T-helper 9 cell (primary cell): ENCODE measurements around the gene DAAM1.

Experiments used
- DNase-seq: peaks from one replicate; pipeline ENCODE4 v3.0.0-alpha.2; 2020

DAAM1 gene

DNA sequence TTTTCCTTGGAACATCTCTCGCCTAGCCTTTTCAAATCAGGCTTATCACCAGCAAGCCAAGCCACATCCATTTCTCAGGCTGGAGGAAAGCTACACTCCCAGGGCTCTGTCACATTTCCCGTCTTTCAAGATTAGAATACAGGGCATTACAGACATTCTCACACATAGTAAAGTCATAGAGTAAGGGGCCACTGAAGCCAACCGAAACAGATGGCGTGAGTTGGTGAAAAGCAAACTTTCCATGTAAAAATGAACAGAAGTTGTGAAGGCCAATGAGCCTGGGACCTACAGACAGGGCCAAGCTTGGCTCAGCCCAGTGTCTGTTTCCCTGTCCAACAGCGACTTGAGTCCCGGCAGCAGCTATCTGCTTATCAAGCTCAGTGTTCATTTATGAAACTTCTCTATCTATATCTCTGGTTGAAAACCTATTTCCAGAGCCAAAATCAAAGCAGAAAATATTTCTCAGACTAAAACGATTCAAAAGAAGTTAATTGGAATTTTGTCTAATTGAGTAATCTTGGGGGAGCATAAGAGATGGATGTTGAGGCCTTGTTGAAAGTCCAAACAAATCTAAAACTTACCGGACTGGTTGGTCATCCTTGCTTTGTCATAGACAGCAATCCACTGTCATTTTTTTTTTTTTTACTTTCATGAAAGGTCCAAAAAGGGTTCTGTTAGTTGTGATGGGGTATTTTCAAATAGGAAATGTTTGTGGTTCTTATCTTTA lies 105.6 kb downstream of the DAAM1 start:
- no peak for DNase-seq

DNA sequence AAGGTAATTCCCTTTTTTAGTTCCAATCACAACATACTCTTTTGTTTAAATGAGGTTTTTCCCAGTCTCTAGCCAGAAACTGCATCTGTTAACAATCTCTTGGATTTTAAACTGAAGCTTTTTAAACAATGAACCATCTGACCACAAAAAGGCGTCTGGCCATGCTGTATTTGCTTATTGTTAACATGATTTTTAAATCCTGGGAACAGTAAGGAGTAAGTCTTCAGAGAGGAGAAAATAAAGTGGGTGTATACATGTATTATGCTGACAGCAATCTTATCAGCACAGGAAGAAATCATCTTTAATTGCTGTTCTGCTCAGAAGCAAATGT lies 106.2 kb downstream of the DAAM1 start:
- no peak for DNase-seq

DNA sequence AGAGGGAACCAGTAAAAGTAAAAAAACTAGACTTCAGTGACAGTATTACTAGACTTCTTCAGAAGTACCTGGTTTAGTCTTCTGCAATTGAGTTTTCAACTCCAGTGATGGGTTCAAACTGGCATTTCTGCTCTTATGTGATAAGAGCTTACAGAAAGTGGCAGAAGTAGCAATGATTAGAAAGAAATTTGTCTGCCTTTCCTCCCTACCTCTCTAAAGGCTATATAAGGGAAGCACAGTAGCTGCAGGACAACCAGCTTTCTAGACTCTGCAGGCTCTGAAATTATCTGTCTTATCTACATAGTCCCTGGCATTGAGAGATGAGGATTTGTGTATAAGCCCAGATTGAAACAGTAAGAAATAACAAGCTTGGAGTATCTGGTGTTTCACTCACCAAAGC lies 107.5 kb downstream of the DAAM1 start:
- no peak for DNase-seq

DNA sequence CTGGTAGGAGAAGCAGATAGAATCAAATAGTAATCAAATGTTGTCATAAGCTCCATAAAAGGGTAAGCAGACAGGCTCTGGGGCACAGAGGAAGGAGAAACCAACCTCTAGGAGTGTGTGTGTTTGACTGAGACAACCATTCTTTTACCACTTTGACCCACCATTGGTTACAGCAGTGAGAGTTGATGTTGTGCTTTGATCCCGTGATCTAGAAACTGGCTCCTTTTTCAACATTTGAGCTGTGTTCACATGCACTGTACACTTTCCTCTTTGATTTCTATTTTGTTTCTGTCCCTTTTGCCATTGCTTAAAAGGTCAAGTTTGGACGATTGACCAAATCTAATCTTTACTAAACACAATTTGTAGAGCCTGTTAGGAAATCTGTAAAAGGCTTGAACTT lies 108.0 kb downstream of the DAAM1 start:
- no peak for DNase-seq

DNA sequence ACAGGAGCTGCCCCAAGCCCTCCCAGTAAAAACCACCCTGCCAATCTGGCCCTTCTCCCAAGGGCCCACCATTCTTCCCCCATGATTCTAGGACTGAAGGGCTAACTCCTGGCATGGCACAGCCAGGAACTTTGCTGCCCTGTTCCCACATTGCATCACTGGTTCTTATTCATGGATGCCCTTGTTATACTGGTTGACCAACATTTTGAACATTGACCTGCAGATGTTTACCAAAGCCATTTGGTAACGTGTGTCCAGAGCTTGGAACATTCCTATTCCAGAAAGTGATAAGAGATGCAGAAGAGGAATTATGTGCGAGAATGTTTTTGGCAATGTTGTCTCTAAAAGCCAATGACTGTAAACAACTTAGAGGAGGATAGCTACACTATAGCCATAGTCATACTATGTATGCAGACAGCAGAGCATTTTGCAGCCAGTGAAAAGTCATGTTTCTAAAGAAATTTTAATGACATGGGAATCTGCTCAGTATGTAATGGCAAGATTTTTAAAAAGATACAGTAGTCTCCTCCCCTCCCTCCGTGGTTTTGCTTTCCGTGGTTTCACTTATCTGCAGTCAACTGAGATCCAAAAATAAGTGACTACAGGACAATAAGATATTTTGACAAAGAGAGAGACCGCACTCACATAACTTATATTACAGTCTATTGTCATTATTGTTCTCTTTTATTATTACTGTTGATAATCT lies 108.8 kb downstream of the DAAM1 start:
- no peak for DNase-seq

DNA sequence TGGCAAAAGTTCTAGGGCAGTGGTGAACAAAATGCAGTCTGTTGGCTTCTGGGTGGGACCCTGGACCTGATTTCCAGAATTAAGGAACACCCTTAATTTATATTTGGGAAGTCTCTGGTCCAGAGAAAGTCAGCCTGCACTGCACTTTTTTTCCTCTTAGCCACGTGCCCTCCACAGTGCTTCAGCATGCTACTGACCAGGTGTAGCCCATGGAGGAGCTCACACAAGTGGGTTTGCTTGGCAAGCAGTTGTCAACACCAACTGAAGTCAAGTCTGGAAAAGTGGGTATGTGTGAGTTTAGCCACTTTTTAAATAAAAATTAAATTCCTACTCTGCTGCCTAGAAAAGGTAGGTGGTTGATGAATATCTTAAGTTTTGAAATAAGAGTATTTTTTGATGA lies 111.3 kb downstream of the DAAM1 start:
- DNase-seq, result no peak

DNA sequence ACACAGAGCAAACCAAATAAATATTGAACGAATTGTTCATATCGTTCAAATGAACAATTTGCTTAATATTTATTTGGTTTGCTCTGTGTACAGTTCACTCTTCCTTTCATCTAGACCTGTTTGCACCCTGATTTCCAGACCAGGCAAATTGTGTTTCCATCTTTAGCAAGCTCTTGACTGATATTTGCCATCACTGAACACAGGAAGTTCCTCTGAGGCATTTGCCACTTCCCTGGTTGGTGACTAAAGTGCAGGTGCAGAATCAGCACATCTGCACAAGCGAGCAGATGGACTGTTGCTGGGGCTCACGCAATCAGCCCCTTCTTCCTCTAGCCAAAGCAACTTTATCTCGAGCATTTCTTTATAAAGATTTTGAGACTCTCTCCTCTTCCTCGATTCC lies 112.9 kb downstream of the DAAM1 start:
- DNase-seq, result no peak

DNA sequence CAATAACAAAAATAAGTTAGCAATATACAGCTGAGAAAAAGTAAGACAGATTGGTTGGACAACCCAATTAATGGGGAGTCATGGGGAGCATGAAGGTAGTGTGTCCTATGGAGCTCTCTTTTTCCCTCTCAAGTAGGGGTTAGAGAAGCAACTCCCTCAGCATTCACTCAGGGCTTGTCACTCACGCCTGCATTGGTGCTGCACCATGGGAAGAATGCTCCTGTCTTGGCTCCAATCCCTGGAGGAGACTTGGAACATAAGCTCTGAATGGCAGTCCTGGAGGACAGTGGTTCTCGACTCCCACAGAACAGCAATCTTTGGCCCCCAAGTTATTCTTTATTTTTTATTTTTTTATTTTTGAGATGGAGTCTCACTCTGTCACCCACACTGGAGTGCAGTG lies 113.8 kb downstream of the DAAM1 start:
- DNase-seq, result no peak

DNA sequence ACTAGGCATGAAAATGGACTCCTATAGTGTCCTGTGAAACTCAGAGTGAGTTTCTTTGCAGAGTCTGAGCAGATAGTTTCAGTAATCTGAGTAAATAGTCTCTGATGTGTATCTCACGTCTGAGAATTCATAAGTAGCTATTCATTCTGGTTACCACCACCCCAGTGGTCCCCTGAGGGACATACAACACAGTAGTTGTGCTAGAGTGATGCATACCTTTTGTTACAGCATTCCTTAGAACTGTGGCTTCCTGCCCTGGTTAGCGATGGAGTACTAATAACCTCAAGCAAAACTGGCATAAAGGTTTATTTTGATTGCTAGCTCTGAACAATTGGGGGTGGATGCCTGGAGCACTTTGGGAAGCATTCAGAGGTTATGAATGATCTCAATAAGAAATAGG lies 114.7 kb downstream of the DAAM1 start:
- DNase-seq, result no peak

DNA sequence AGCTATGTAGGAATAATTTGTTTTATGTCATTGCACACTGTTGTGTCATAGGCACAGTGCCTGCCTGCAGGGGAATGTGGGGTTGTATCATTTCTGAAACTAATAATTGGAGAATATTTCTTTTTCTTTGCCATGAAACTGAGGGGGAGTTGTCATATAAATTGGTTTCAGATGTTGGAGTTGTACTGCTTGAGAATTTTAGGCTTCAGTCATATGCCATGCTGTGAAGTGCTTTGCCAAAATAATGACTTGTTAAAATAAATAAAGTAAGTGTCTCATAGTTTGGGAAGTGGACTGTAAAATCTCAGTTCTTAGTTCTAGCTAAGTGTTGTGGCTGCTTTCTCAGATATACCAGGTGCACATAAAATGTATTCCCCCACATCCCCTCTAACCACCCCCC lies 116.8 kb downstream of the DAAM1 start:
- no peak for DNase-seq

DNA sequence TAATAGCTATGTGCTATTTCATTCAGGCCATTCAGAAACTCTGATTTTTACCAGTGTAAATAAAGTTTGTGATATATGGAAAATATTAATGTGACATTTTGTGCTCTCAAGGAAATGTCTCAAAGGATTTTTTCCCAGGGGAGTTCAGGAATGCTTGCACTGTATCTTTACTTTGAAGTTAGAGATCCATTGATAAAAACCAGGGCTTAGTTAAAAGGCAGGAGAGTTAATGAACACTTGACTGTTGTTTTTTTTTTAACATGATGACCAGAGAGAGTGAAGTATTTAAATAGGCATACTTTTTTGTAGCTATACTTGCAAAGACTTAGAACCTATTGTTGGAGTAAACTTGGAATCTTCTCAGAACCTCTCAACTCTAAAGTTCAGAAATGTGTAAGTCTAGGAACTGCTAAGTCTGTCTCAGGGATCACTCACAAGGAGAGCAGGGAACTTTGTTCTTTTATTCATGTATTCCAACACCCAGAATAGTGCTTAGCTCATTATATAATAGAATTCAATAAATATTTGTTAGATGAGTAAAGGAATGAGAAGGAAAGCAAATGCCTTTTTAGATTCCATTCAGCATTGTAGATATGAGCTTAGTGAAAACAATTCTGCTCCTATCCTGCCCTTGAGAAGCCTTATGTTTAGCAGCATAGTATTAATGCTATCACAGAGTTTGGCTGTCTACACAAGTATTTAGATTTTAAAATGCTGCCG lies 117.5 kb downstream of the DAAM1 start:
- no peak for DNase-seq

DNA sequence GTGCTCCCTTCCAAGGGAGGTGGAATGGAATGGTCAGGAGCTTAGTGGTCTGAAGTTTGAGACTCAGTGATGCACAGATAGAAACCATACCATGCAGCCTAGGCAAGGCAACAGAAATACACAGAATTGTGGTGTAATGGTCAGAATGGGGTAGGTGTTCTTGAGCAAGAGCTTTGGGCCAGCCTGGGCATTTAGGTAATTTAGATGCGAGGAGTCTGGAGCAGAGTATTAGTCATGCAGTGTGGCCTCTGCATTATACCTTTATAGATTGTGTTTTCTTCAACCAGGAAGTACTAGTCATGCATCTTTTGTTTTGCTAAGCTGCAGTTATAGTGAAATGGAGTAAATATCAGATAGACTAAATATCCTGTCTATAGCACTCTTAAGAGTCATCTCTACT lies 118.3 kb downstream of the DAAM1 start:
- no peak for DNase-seq

DNA sequence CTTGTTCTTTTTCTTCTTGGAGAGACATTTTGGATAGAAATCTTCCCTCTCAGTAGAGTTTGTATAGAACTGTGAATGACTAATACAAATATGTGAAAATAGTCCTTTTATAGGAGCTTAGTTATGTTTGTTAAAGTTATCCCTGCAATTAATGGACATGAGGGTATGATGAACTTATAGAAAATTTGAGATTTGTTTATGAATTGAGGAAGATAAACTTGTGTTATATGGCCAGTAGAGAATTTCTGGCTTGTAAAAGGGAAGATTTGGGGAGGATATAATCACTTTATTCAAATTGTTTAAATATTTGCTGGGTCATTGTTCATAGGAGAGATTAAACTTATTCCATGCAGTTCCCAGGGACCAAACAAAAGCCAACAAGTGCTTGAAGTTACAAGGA lies 119.6 kb downstream of the DAAM1 start:
- no peak for DNase-seq

DNA sequence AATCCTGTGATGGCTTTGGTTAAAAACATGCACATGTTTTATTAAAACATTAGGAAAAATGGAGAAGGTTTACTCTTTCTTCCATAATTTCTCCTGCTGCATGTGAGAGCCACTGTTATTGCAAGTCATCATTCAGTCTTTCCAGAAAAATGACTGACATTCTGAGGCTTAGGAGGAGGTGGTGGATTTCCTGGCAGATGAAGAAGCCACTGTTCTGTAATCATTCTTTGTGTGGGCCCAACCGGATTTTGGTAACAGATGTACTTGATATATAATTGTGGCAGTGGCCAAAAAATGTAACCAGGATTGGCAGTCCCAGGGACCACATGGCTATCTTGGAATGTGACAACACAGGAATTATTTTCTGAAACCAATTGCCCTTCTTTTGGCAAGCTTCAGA lies 120.2 kb downstream of the DAAM1 start:
- no peak for DNase-seq

DNA sequence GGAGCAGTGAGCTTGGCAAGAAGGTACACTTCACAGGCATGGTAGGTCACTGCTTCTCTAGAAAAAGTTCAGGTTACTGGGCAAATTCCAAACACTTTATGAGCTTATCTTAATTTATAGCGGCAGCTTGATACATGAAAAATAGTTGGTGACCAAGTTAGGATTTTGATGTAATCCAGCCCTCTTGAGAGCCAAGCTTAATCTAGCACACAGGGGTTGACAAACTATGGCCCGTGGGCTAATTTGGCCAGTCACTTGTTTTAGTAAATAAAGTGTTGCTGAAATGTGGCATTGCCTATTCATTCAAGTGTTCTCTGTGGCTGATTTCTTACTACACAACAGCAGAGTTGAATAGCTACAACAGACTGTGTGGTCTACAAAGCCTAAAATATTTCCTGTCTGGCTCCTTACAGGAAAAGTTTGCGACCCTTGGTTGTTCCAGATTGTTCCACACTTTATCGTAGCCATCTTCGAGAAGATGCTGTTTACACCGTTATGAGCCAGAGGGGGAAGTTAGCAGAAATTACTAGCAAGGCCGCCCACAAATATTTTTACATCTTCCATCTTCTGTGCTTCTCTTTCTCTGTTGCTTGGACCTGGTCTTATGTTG lies 120.9 kb downstream of the DAAM1 start:
- no peak for DNase-seq

DNA sequence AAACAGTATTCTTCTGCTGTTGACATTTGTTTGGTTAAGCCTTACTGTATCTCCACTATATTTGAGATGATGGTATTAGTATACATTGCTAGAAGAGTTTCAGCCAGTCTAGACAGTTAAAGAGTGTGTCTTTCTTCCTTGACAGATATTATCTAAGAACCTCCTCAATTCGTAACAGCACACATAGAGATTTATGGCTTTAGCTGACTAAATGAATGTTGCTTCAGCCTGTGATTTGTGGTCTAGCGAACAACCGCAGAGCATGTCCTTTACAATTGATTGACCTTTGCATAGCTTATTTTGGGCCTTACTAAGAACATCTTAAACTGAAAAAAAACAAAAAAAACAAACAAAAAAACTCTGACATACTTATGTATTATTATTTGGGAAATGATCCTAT lies 122.2 kb downstream of the DAAM1 start:
- DNase-seq, result no peak

DNA sequence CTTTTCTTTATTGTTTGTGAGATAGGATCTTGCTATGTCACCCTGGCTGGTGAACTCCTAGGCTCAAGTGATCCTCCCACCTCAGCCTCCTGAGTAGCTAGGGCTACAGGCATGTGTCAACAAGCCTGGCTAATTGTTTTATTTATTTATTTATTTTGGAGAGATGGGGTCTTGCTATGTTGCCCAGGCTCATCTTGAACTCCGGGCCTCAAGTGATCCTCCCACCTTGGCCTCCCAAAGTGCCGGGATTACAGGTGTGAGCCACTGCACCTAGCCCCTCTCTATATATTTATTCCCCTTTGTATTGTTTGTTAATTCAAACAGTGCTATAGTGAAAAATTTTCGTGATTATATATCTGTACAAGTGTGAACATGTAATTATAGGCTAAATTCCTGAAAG lies 123.3 kb downstream of the DAAM1 start:
- DNase-seq, result no peak

DNA sequence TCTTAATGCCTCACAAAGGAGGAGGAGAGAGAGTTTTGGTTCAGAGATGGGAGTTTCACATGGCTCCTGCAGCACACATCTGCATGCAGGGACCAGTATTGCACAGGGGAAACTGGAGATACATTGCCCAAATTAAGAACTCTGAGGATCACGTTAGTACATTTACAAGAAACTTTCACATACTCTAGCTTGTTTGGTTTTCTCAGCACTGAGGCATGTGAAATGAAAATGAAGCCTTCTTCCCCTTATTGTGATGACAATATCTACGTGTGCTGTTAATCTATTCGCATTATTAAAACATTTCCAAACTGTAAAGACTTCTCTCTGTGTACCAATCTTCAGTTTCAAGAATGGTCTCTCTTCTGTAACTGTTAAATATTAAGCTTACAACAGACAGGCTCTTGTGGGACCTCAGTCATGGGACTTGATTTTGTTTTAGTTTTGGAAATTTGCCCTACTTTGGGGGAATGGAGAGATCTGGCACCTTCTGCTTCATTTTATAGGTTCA lies 124.7 kb downstream of the DAAM1 start:
- no peak for DNase-seq

DNA sequence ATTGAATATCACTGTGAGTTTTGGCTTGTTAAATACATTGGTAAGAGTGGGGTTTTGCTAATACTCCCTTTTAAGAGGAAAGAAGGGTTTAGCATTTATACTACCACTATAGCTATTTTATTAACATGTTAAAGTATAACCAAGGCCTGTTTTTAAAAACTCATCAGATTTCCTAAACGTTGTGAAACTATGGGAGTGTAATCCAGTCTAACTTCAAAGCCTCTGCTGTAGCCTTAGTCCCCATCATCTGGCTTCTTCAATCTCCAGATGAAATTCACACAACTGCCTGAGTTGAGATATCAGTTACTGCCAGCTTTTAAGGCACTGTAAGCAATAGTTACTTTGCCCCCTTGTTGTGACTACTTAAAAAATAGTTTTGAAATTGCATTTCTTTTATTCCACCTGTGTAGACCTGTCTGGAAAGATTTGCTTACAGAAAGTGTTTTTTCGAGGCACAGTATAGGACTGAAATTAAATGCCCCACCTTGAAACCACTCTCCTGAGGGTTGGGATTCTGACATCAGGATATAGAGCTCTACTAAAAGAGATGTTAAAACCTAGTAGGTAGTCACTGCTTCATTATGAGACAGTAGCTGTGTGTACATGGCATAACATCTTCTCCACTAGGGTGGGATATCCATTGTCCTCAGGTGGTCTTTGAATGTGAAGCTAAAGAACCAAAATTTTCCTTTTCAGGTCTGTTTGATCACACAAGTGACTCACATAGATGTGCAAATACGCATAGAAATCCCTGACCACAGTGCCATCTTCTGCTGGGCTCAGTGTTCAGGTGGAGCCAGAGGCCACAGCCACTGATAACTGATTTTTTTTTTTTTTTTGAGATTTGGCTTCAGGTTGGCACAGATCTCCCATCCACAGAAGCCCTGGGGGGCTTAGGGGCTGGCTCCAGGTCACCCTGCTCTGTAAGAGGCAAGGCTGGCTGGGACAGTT lies 125.5 kb downstream of the DAAM1 start:
- DNase-seq, result no peak

DNA sequence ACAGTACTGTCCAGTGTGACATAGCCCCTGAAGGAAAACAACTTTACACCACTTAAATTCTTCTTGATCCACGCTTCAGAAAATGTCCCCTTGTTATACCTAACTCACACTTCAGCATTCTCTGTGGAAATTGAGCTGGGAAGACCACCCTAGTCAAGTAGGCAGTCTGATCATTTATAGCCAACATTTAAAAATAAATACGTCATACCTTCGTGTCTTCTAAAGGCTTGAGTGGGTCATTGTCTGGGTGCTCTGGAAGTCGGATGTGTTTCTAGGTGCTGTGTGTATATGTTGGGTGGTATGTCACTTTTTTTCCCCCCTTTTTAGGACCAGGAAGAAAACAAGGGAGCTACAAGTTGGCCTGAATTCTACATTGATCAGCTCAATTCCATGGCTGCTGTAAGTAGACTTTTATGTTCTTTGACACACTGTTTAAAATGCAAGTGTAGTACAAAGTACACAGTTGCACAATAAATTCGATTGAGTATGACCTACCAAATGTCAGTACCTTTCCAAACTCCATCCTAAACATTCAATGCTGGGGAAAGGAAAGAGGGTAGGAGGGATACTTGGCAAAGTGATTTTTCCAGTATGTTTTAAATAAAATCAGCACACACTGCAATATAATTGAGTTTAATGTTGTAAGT lies 126.6 kb downstream of the DAAM1 start:
- no peak for DNase-seq

DNA sequence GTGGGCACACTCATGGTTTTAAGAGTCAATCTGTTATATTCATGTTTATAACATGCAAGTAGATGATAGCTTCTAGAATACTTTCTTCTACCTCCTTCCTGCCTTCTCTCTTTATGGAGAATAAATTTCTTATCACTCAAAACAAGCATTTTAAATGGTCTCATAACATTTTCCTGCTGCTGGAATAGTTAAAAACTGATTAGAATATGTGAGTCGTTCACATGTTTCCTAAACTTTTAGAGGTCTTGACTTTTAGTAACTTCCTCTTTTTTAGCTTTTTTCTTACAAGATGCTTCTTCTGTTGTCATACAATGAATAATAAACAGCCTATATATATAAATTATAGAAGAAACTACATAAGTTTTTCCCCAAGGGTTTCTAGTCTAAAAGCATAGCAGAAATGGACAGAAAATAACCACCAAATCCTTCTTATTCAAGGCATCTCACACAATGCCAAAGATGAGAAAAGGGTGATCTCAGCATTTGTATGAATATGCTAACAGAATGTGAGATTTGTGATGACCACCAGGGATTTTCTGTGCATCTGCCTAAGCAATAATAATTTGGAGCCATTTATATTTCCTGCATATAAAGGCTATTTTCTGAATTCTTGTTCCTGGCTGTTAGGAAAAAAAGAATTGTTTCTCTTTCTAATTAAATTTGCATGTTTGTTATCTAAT lies 127.8 kb downstream of the DAAM1 start:
- no peak for DNase-seq
